PC-9 (cell line): Measurements from ENCODE around the gene PHPT1.

ENCODE experiments used
- CTCF ChIP-seq: fragments of 200-600 bp; sonication (generic); conservative IDR thresholded peaks from 2 replicates; pipeline ENCODE4 v1.6.1; 2017; ENCODE audit warnings: mixed run types, antibody characterized with exemption, mild to moderate bottlenecking, moderate library complexity
- EZH2 ChIP-seq: fragments of 200-600 bp; sonication (generic); IDR thresholded peaks from 2 replicates; pipeline ENCODE4 v1.8.0; 2017; ENCODE audit warnings: antibody characterized with exemption, low read depth

GRCh38 chr9:136881691-136882108 lies 32.5 kb downstream of the PHPT1 start:
- TF ChIP-seq CTCF, result no peak
- no peak for TF ChIP-seq EZH2
